Natural killer cell (primary cell): ENCODE measurements around the gene TMEM88. TPM values are rescaled to one million over a fixed set of nuclear protein-coding genes. Genes with fewer than 3 reads are reported as not detected.

Experiments used
- ATAC-seq, 3 donors: fragments of 150-1000 bp in 2 of 3; fragments of 200-7000 bp in 1 of 3; cut with Tn5 transposase; 1 replicate in 1 of 3; 2 replicates in 2 of 3; pipeline ENCODE4 v1.10.0; 2021; ENCODE audit warnings: mild to moderate bottlenecking in 2 of 3, moderate library complexity in 2 of 3
- DNase-seq, 2 donors: peaks; one replicate each; pipeline versions ENCODE4 v3.0.0 to v3.0.0-alpha.2; 2013 to 2021; ENCODE audit warnings: mixed read lengths in 1 of 2
- H3K27ac ChIP-seq: one replicate; pipeline ENCODE4 v1.5.1; 2013; ENCODE audit warnings: mild to moderate bottlenecking, low read length
- H3K27me3 ChIP-seq: one replicate; pipeline ENCODE4 v1.6.1; 2013; ENCODE audit warnings: low read length; ENCODE audit not compliant: control insufficient read depth, insufficient read depth
- H3K36me3 ChIP-seq: one replicate; pipeline ENCODE4 v1.6.1; 2013; ENCODE audit warnings: low read length; ENCODE audit not compliant: control insufficient read depth, insufficient read depth
- H3K4me1 ChIP-seq: one replicate; pipeline ENCODE4 v1.6.1; 2013; ENCODE audit warnings: low read length; ENCODE audit not compliant: control insufficient read depth, insufficient read depth
- H3K4me3 ChIP-seq: one replicate; pipeline ENCODE4 v1.5.1; 2013; ENCODE audit warnings: low read length
- H3K9me3 ChIP-seq: one replicate; pipeline ENCODE4 v1.6.1; 2013; ENCODE audit warnings: low read length; ENCODE audit not compliant: control insufficient read depth, insufficient read depth
- H3K27ac Mint-ChIP-seq, 2 donors: one replicate each; pipeline ENCODE4 v1.8.0; 2022; ENCODE audit warnings: mild to moderate bottlenecking in 2 of 2, mixed read lengths in 2 of 2, moderate library complexity in 1 of 2
- H3K27me3 Mint-ChIP-seq, 2 donors: one replicate each; pipeline ENCODE4 v1.8.0; 2022; ENCODE audit warnings: low read depth in 2 of 2, mixed read lengths in 2 of 2
- H3K36me3 Mint-ChIP-seq: one replicate; pipeline ENCODE4 v1.8.0; 2022; ENCODE audit warnings: mixed read lengths
- H3K4me1 Mint-ChIP-seq, 2 donors: one replicate each; pipeline ENCODE4 v1.8.0; 2022; ENCODE audit warnings: mixed read lengths in 2 of 2
- H3K4me3 Mint-ChIP-seq: one replicate; pipeline ENCODE4 v1.8.0; 2022; ENCODE audit warnings: mild to moderate bottlenecking, moderate library complexity, mixed read lengths
- H3K9me3 Mint-ChIP-seq, 2 donors: one replicate each; pipeline ENCODE4 v1.8.0; 2022; ENCODE audit warnings: mixed read lengths in 2 of 2
- CTCF ChIP-seq: fragments of 200-600 bp; IDR thresholded peaks from one replicate; pipeline ENCODE4 v1.8.0; 2022; ENCODE audit warnings: antibody characterized with exemption
- WGBS: methylation state at CpG from one replicate; pipeline ENCODE4 v1.1.7; 2013; ENCODE audit warnings: missing lambda C conversion rate; ENCODE audit not compliant: insufficient coverage; 5-methylcytosine and 5-hydroxymethylcytosine counted together
- intact Hi-C: fragments of 100-400 bp; cut with micrococcal nuclease; formaldehyde crosslinking; loops from one replicate; pipeline ENCODE4 v1.14.2; 2022
- total RNA-seq, 4 donors: library from RNA; stranded (reverse); fragments of 120-200 nt in 1 of 4; gene quantifications; one replicate each; pipeline versions ENCODE4 v1.2.3 to v1.2.4, GENCODE V29; 2013 to 2022

Gene TMEM88
- total RNA-seq, 3 donors from 2014 or later (not counting 1 experiment from before 2014, with no cell fraction given), result 12.7 to 45.5 (median 27.6) TPM

GRCh38 chr17:7848131-7848579 is 6.7 kb upstream of the TMEM88 start:
- no peaks in the 10 kb centered on the region for H3K27me3 ChIP-seq
- TF ChIP-seq CTCF, result no peak
- Mint-ChIP-seq H3K4me3 (no peak overlapping the region), H3K27ac (peak overlapping the region; percentile 52 to 63), H3K4me1 (peaks cover 19 to 53% of the 10 kb centered on the region in 2 donors), H3K27me3 (no peaks in the 10 kb centered on the region), H3K9me3 (no peaks in the 10 kb centered on the region), H3K36me3 (no peaks in the 10 kb centered on the region)
- no peak overlapping the region for H3K4me3 ChIP-seq
- H3K27ac ChIP-seq, result no peak overlapping the region
- peaks cover 40% of the 10 kb centered on the region for H3K4me1 ChIP-seq
- whole genome bisulfite sequencing, result 85% methylated on average over 16 of the region's 20 CpGs
- no peak for ATAC-seq
- H3K36me3 ChIP-seq, result peaks cover 11% of the 10 kb centered on the region
- intact Hi-C loops, result loop anchor here (10.0 kb wide), 1 partner anchor 397 kb away; the partner anchor contains the start of genes CTC1 and PFAS
- H3K9me3 ChIP-seq, result no peaks in the 10 kb centered on the region
- DNase-seq, result no peak

- no peaks in the 10 kb centered on the region for H3K9me3 ChIP-seq
- H3K27me3 ChIP-seq, result no peaks in the 10 kb centered on the region
- peaks cover 11% of the 10 kb centered on the region for H3K36me3 ChIP-seq
- H3K4me3 ChIP-seq, result no peak overlapping the region
- no peak overlapping the region for H3K27ac ChIP-seq
- H3K9me3 Mint-ChIP-seq, result no peaks in the 10 kb centered on the region
- no peaks in the 10 kb centered on the region for H3K27me3 Mint-ChIP-seq
- DNase-seq, result no peak
- intact Hi-C loops, result loop anchor here (10.0 kb wide), 1 partner anchor 396 kb away; the partner anchor contains the start of genes CTC1 and PFAS
- H3K4me1 Mint-ChIP-seq, result peaks cover 14 to 48% of the 10 kb centered on the region in 2 donors
- H3K4me1 ChIP-seq, result peaks cover 36% of the 10 kb centered on the region
- no peaks in the 10 kb centered on the region for H3K36me3 Mint-ChIP-seq
- H3K4me3 Mint-ChIP-seq, result no peak overlapping the region
- H3K27ac Mint-ChIP-seq, result peak overlapping the region; percentile 48 to 63
- no peak for TF ChIP-seq CTCF
- 95% methylated on average over 21 of the region's 21 CpGs for WGBS
- ATAC-seq, result no peak
Observed at GRCh38 chr17:7848739-7849129, 6.1 kb upstream of the TMEM88 start.

- Mint-ChIP-seq H3K27me3 (no peaks in the 10 kb centered on the region), H3K27ac (peak overlapping the region; percentile 63 to 65), H3K4me1 (peaks cover 12 to 42% of the 10 kb centered on the region in 2 donors), H3K9me3 (no peaks in the 10 kb centered on the region), H3K4me3 (no peak overlapping the region), H3K36me3 (no peaks in the 10 kb centered on the region)
- no peak for TF ChIP-seq CTCF
- Histone ChIP-seq H3K4me3 (no peak overlapping the region), H3K4me1 (peaks cover 32% of the 10 kb centered on the region), H3K9me3 (no peaks in the 10 kb centered on the region), H3K36me3 (peaks cover 11% of the 10 kb centered on the region), H3K27me3 (no peaks in the 10 kb centered on the region), H3K27ac (no peak overlapping the region)
- intact Hi-C loops, result loop anchor here (10.0 kb wide), 1 partner anchor 396 kb away; the partner anchor contains the start of genes CTC1 and PFAS
- DNase-seq (peak in 1 of 2 donors; percentile 29), ATAC-seq (no peak)
- WGBS, result 97% methylated on average over 35 of the region's 35 CpGs
Observed at GRCh38 chr17:7849130-7849750, 5.6 kb upstream of the TMEM88 start.
